BLaER1 treated with 17β-estradiol and CSF1 and Interleukin-3, amounts not matched to agents 10 nM and 100 nM (cell line): ENCODE data around the gene MAN2A1.
"Not testable (repeated sequence)": the region's sequence is repeated elsewhere in the genome, so short reads cannot be mapped to it uniquely, and the experiment has no call there.

Experiments
- H3K27ac ChIP-seq, 11 experiments: shearing (Covaris generic); formaldehyde crosslinking; 2 replicates each; pipeline ENCODE4 v1.8.1; 2022
- H3K27me3 ChIP-seq, 11 experiments: shearing (Covaris generic); formaldehyde crosslinking; 2 replicates each; pipeline ENCODE4 v1.8.1; 2022
- H3K36me3 ChIP-seq, 11 experiments: shearing (Covaris generic); formaldehyde crosslinking; 2 replicates each; pipeline ENCODE4 v1.8.1; 2022
- H3K4me1 ChIP-seq, 10 experiments: shearing (Covaris generic); formaldehyde crosslinking; 2 replicates each; pipeline ENCODE4 v1.8.1; 2022
- H3K4me2 ChIP-seq, 11 experiments: shearing (Covaris generic); formaldehyde crosslinking; 2 replicates each; pipeline ENCODE4 v1.8.1; 2022
- H3K4me3 ChIP-seq, 10 experiments: shearing (Covaris generic); formaldehyde crosslinking; 2 replicates each; pipeline ENCODE4 v1.8.1; 2022
- H3K9ac ChIP-seq, 11 experiments: shearing (Covaris generic); formaldehyde crosslinking; 2 replicates each; pipeline ENCODE4 v1.8.1; 2022
- H3K9me3 ChIP-seq, 11 experiments: shearing (Covaris generic); formaldehyde crosslinking; replicated peaks in 1 of 11; 2 replicates each; pipeline ENCODE4 v1.8.1; 2022
- H4K20me1 ChIP-seq, 11 experiments: shearing (Covaris generic); formaldehyde crosslinking; 2 replicates each; pipeline ENCODE4 v1.8.1; 2022
- Cebpa-rat ChIP-seq, 11 experiments: shearing (Covaris generic); IDR thresholded peaks; 2 replicates each; pipeline ENCODE4 v1.8.1; 2022

MAN2A1 gene

GRCh38 chr5:109885205-109885604, 195.5 kb downstream of the MAN2A1 start:
- Histone ChIP-seq H3K9me3 (peaks cover 0 to 18% (median 11%) of the 10 kb centered on the region in 11 experiments; a peak in 14 of 22 replicates), H3K36me3 (no peaks in the 10 kb centered on the region), H4K20me1 (no peaks in the 10 kb centered on the region), H3K9ac (no peak overlapping the region), H3K27me3 (no peaks in the 10 kb centered on the region), H3K4me2 (no peak overlapping the region), H3K4me1 (peaks cover 0 to 7% (median 0%) of the 10 kb centered on the region in 10 experiments; a peak in 1 of 20 replicates), H3K4me3 (no peak overlapping the region), H3K27ac (no peak overlapping the region)
- no peak for TF ChIP-seq Cebpa-rat (IDR thresholded peaks at IDR 0.05)

- no peak overlapping the region for H3K9ac ChIP-seq
- H3K9me3 ChIP-seq, result peaks cover 5 to 21% (median 18%) of the 10 kb centered on the region in 11 experiments; a peak in 17 of 22 replicates
- no peaks in the 10 kb centered on the region for H3K27me3 ChIP-seq
- no peak overlapping the region for H3K27ac ChIP-seq
- no peak overlapping the region for H3K4me2 ChIP-seq
- no peaks in the 10 kb centered on the region for H4K20me1 ChIP-seq
- H3K4me1 ChIP-seq, result no peaks in the 10 kb centered on the region
- no peaks in the 10 kb centered on the region for H3K36me3 ChIP-seq
- no peak overlapping the region for H3K4me3 ChIP-seq
- TF ChIP-seq Cebpa-rat (IDR thresholded peaks at IDR 0.05), result no peak
These were observed 199.3 kb downstream of the MAN2A1 start for GRCh38 chr5:109888989-109889388.

GRCh38 chr5:109893271-109893670, 203.5 kb downstream of the MAN2A1 start:
- H3K4me2 ChIP-seq, result not testable (repeated sequence)

GRCh38 chr5:109898269-109899162, 208.8 kb downstream of the MAN2A1 start:
- TF ChIP-seq Cebpa-rat (IDR thresholded peaks at IDR 0.05), result no peak
- no peaks in the 10 kb centered on the region for H3K36me3 ChIP-seq
- H3K4me3 ChIP-seq, result no peak overlapping the region
- peaks cover 0 to 2% (median under 1%) of the 10 kb centered on the region in 11 experiments; a peak in 4 of 22 replicates for H3K9me3 ChIP-seq
- no peaks in the 10 kb centered on the region for H3K4me1 ChIP-seq
- no peak overlapping the region for H3K27ac ChIP-seq
- no peak overlapping the region for H3K4me2 ChIP-seq
- no peak overlapping the region for H3K9ac ChIP-seq
- H3K27me3 ChIP-seq, result no peaks in the 10 kb centered on the region
- H4K20me1 ChIP-seq, result no peaks in the 10 kb centered on the region

More at GRCh38 chr5:109893271-109893670, 203.5 kb downstream of the MAN2A1 start:
- H3K27ac ChIP-seq, H4K20me1 ChIP-seq, H3K4me1 ChIP-seq, H3K9me3 ChIP-seq, H3K27me3 ChIP-seq, H3K9ac ChIP-seq, H3K4me3 ChIP-seq, H3K36me3 ChIP-seq: not testable (repeated sequence)

GRCh38 chr5:109899163-109899535, 209.4 kb downstream of the MAN2A1 start:
- Histone ChIP-seq H3K9ac (no peak overlapping the region), H3K4me2 (no peak overlapping the region), H3K36me3 (no peaks in the 10 kb centered on the region), H3K27me3 (no peaks in the 10 kb centered on the region), H3K4me1 (no peaks in the 10 kb centered on the region), H3K9me3 (peaks cover 0 to 2% (median 0%) of the 10 kb centered on the region in 11 experiments; a peak in 1 of 22 replicates), H3K4me3 (no peak overlapping the region), H3K27ac (no peak overlapping the region), H4K20me1 (no peaks in the 10 kb centered on the region)
- no peak for TF ChIP-seq Cebpa-rat (IDR thresholded peaks at IDR 0.05)

- Histone ChIP-seq H3K4me1 (no peaks in the 10 kb centered on the region), H3K9ac (no peak overlapping the region), H3K4me3 (no peak overlapping the region), H3K4me2 (no peak overlapping the region), H3K9me3 (no peaks in the 10 kb centered on the region), H3K36me3 (no peaks in the 10 kb centered on the region), H3K27ac (no peak overlapping the region), H3K27me3 (no peaks in the 10 kb centered on the region), H4K20me1 (no peaks in the 10 kb centered on the region)
- no peak for TF ChIP-seq Cebpa-rat (IDR thresholded peaks at IDR 0.05)
These were observed 210.7 kb downstream of the MAN2A1 start for GRCh38 chr5:109900461-109900860.

GRCh38 chr5:109900911-109901627, 211.3 kb downstream of the MAN2A1 start:
- Histone ChIP-seq H3K27me3 (no peaks in the 10 kb centered on the region), H3K27ac (no peak overlapping the region), H3K9ac (no peak overlapping the region), H3K4me1 (no peaks in the 10 kb centered on the region), H3K4me2 (no peak overlapping the region), H3K4me3 (no peak overlapping the region), H3K9me3 (no peaks in the 10 kb centered on the region), H3K36me3 (no peaks in the 10 kb centered on the region), H4K20me1 (no peaks in the 10 kb centered on the region)
- no peak for TF ChIP-seq Cebpa-rat (IDR thresholded peaks at IDR 0.05)

- H3K27me3 ChIP-seq, result no peaks in the 10 kb centered on the region
- no peak overlapping the region for H3K4me2 ChIP-seq
- H3K27ac ChIP-seq, result no peak overlapping the region
- no peaks in the 10 kb centered on the region for H4K20me1 ChIP-seq
- H3K4me3 ChIP-seq, result no peak overlapping the region
- no peaks in the 10 kb centered on the region for H3K4me1 ChIP-seq
- H3K36me3 ChIP-seq, result no peaks in the 10 kb centered on the region
- no peak for TF ChIP-seq Cebpa-rat (IDR thresholded peaks at IDR 0.05)
- H3K9ac ChIP-seq, result no peak overlapping the region
- H3K9me3 ChIP-seq, result no peaks in the 10 kb centered on the region
These were observed 211.9 kb downstream of the MAN2A1 start for GRCh38 chr5:109901628-109901981.

- H3K27ac ChIP-seq, result no peak overlapping the region
- H3K9ac ChIP-seq, result no peak overlapping the region
- no peak for TF ChIP-seq Cebpa-rat (IDR thresholded peaks at IDR 0.05)
- H4K20me1 ChIP-seq, result no peaks in the 10 kb centered on the region
- H3K4me1 ChIP-seq, result no peaks in the 10 kb centered on the region
- no peak overlapping the region for H3K4me3 ChIP-seq
- no peak overlapping the region for H3K4me2 ChIP-seq
- no peaks in the 10 kb centered on the region for H3K9me3 ChIP-seq
- no peaks in the 10 kb centered on the region for H3K27me3 ChIP-seq
- H3K36me3 ChIP-seq, result no peaks in the 10 kb centered on the region
These were observed 213.3 kb downstream of the MAN2A1 start for GRCh38 chr5:109903061-109903460.
